Central memory CD4-positive, alpha-beta T cell (primary cell): Measurements from ENCODE around the gene C12orf76.
A peak's percentile ranks its signal among the peaks of the same experiment; 100 is the strongest.

Experiments
- DNase-seq: peaks from one replicate; pipeline ENCODE4 v3.0.0; 2022

Gene C12orf76

DNA sequence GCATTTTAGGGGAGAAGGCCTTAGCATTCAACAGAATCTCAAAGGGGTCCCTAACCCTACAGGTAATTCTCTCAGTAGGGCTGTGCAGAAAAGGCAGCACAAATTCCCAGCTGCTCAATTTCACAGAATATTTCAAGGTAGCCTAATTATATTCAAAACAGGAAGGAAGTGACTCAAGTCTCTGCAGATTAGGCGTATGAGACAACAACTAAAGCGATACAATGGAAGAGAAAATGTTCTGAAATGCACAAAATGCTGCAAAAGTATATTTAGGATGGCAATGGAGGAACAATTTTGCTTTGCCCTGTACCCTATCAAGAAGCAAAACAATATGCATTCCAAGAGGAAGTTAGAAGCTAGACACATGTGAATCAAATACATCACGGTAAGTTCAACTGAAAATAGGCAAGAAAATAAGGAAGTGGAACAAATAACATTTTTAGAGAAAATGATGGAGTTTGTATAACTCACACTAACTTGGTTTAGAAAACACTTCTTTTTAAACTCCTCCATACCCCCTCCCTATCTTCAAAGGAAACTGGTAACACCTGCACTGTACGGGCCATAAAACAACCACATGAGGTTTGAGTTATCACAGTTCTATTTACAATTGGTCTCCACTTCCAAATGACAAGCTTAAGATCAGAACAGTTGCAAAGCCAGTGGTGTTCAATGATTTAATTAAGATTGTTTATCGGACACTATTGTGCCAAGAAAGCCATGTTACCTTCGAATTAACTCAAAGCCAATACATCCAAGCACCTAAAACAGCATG is 53.7 kb downstream of the C12orf76 start:
- DNase-seq: peak; percentile 42

DNA sequence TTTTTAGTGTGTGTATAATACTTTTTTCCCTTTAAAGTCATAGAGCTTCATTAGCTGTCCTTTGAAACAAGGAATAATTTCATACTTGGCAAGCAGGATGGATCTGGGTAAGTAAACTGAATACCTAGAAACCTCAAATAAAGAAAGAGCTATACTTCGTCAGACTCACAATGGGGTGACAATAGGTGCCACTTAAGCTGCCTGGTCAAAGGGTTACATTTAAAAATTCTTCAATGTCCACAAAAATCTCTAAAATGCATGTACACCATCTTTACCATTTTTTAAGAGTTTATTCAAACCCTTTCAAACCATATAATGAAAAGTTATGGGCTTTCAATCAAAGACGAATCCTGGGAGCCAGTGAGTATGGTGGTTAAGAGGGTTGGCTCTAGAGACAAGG is 55.2 kb downstream of the C12orf76 start:
- DNase-seq: no peak

DNA sequence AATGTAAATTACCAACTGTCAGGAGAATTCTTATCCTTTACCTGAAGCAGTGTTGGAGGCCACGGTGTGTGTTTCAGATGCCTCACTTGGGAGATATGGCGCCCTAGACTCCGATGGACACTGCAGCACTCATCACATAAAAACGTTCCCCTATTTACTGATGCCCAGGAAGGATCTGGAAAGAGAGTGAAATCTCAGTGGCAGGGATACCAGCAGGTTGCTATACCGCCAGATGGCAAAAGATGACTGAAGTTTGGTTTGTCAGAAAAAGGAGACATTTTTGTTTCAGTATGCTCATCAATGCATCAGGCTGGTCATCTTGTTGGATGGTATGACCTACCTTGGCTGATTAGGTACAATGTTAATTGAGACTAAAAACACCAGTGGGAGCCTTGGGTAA is 56.7 kb downstream of the C12orf76 start:
- no peak for DNase-seq
